ENCODE results near the gene PTPRN2.

- TF ChIP-seq GATA2 (IDR thresholded peaks at IDR 0.05; ENCODE audit: low read depth, low read length) (no peak), GATA3 (IDR thresholded peaks at IDR 0.05; ENCODE audit: low read depth, low read length) (no peak)
Measured at GRCh38 chr7:158061884-158062656, 525.6 kb downstream of the PTPRN2 start.

All from SH-SY5Y (cell line).